HS-5 (cell line): Measurements from ENCODE around the gene SP140.
"Not testable (repeated sequence)": the region's sequence is repeated elsewhere in the genome, so short reads cannot be mapped to it uniquely, and the experiment has no call there.

ENCODE experiments used
- DNase-seq: peaks from one replicate; pipeline ENCODE4 v3.0.0-alpha.2; 2012; ENCODE audit warnings: low read depth

Gene SP140

GRCh38 chr2:230289311-230289710 lies 63.8 kb downstream of the SP140 start:
- DNase-seq = not testable (repeated sequence)

DNA sequence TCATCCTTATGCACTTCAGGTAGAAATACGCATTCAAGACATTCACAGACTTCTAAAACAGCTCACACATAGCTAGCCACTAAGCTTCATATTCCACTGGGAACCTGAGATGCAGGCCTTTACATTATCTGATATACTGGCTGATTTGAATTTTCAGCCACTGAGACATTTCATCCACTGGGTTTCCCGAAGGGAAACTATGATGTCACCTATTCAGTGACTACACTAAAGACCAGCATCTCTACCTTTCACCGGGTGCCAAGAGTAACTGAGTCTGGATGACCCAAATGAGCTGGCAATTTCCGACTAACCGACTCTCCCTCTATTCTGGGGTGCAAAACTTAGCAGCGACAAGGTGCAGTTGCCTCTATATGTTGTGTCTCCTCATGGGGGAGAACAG lies 69.7 kb downstream of the SP140 start:
- DNase-seq = no peak

DNA sequence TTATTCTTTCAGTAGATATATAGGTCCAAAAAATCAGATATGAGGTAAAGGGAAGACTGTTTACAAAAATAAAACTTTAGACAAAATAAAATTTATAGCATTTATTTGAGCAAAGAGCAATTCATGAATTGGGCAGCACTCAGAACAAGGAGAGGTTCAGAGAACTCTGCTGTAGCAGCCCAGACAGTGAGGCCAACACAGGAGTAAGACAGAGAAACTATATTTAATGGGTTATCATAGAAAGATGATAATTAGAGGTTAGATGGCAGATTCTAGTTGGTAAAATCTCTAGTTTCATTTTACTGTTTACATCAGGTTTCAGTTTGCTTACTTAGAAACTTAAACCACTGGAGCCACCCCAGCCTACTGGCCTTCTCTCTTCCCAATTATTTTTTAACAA lies 71.4 kb downstream of the SP140 start:
- no peak for DNase-seq

DNA sequence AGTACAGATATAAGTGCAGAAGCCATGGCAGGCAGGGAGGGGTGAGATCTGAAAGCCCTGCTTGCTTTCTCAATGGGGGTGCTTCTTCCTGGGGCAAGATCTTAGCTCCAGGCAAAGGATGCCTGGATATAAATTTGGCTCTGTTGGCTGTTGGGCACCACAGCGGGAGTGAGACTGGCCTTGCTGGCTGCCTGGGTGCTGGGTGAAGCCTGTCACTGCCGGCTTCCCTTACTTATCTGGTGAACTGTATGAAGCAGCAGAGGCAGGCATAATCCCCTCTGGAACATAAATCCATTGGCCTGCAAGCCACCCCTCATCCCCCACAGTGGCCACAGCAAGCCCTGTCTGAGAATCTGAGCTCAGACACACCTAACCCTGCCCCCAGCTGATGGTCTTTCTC lies 74.1 kb downstream of the SP140 start:
- DNase-seq = no peak

DNA sequence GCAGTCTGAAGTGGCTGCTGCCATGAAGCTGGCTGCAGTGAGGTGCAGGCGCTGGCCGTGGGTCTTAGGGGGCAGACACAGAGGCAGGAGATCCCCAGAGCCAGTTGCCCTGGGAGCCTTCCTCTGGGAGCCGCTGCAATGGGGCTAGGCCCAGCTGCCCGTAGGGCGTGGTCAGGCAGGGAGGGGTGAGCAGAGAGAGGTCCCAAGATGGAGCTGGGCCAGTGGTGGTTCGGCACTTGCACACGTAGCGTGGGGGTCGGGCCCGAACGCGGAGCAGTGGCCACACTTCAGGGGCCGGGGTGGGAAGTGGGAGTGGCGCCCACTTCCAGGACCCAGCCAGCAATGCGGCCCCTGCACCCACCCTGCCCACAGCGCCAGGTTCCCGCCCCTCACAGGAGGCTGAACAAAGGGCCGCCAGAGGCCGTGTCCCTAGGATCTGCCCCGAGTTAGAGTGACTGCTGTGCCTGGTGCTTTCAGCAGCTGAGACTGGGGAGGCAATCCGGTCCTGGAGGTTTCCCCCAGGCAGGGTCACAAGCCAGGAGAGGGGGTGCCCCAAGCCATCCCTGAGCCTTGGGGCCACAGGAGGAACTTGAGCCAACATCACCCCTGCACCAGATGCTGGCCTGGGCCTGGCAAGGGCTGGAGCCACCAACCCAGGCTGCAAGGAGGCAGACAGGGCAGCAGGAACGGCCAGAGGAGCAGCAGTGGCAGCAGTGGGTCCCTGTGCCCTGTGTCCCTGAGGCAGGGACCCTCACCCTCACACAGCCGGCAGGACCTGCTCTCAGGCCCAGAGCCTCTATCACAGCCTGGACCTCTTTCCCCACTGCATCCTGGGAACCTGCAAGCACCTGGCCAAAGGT lies 80.1 kb downstream of the SP140 start:
- DNase-seq = no peak

- no peak for DNase-seq
Observed at GRCh38 chr2:230306474-230306873, 80.9 kb downstream of the SP140 start.

DNA sequence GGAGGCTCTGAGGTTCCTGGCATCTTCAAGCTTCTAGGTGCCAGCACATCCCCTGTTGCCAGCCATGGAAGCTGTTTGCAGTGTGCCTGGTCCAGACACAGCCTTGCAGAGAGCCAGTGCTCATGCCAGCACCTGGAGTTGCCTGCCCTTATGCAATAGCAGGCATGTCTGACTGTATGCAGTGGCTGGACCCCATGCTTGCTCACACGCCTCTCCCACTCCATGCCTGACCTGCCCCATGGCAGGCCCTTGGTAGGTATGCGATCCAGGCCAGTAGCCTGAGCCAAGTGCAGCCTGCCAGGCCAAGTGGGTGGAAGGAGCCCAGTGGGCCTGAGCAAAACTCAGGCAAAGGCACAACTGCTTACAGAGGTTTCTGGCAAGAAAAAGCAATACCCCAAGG lies 81.9 kb downstream of the SP140 start:
- no peak for DNase-seq

- DNase-seq = no peak
Observed at GRCh38 chr2:230308402-230309000, 83.0 kb downstream of the SP140 start.

GRCh38 chr2:230310792-230311191 lies 85.3 kb downstream of the SP140 start:
- DNase-seq = not testable (repeated sequence)

- DNase-seq = not testable (repeated sequence)
Observed at GRCh38 chr2:230311634-230312033, 86.1 kb downstream of the SP140 start.

- peak; percentile 81 for DNase-seq
Observed at GRCh38 chr2:230312638-230313037, 87.1 kb downstream of the SP140 start.

GRCh38 chr2:230317366-230317765 lies 91.8 kb downstream of the SP140 start:
- no peak for DNase-seq

- DNase-seq = no peak
Observed at GRCh38 chr2:230318190-230319121, 92.9 kb downstream of the SP140 start.

- no peak for DNase-seq
Observed at GRCh38 chr2:230319211-230319862, 93.8 kb downstream of the SP140 start.

DNA sequence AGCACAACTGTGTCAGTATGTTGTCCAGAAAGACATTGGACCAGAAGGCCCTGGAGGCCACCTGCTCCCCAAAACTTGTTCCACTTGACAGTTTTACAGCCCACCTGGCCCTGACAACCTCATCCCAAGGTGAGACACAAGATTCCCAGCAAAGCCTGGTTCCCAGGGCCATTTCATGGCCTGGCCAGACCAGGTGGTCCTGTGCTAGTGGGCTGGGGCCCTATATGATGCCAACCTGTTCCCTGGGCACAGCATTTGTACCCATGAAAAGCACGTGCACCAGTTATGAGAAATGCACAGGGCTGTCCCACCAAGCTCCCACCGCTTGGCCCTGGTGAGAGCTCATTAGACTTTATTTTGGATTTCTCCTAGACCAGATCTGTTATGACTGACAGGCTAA lies 95.5 kb downstream of the SP140 start:
- DNase-seq = no peak

DNA sequence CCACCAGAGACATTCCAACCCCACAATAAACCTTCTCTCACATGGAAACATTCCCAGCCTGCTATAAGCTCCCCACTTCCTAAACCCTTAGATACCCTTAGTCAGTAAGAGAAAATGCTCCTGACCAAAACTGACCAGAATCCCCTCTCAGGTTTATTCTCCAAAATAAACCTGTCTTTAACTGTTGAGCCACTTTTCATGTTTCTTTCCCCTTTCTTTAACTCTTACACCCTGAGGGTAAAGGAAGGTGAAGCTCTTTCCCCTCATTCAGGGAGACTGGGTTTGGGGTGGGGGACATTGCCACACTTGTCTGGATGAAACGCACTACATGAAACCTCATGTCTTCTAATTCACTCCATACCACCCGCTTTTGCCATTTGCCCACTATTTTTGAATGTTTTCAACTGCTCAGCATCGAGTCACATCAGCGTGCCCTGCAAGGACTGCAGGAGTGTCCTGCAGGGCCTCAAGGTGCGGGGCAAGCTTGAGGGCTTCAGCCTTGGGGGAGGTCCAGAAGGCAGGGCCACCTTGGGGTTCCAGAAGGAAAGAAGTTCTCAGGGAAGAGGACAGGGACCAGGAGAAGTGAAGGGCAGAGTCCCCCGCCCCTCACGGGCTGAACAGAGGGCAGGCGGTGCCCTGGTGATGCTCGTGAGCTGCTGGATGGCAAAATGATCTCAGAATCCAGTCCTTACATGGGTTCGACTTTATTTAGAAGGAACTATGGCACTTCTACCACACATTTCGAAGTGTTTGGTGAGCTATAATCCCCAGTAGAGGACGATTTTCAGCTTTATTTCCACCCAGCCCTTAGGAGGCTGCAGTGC lies 97.2 kb downstream of the SP140 start:
- DNase-seq = no peak

DNA sequence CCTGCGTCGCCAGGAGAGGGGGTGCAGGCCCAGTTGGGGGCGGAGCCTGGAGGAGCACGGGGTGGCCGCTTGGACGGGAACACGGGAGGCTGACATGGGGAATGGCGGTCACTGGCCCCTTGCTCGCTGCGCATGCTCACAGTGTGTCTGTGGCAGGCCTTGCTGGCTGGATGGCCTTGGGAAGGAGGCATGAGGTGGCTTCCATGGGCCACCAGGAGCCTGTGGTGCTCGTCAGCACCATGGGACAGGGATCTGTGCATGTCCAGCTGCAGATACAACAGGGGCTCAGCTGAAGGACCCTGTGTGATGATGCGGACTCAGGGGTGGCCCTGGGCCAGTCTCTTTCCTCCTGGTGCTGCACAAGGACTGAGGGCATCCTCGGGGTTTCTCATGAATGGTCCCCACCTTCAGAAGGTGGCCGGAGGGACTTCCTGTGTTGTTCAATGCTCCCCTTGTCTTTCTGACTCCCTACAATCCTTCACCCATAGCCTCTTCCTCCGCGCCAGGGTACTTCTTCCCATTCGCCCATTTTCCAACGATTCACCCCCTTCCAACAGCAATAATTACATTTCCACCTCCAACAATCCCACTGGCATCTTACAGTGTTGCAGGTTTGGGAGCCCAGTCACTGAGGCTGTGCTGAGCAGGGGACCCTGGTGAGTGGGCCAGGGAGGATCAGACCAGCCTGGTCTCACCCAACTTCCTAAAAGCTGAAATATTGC lies 98.0 kb downstream of the SP140 start:
- no peak for DNase-seq

- DNase-seq = no peak
Observed at GRCh38 chr2:230324503-230324902, 99.0 kb downstream of the SP140 start.

- no peak for DNase-seq
Observed at GRCh38 chr2:230325316-230326243, 100.0 kb downstream of the SP140 start.
